ENCODE results near the gene FAM170B. TPM values are rescaled to one million over a fixed set of nuclear protein-coding genes. Genes with fewer than 3 reads are reported as not detected.

FAM170B gene
- total and polyA plus RNA-seq, 2 experiments from 2014 or later, result not detected

DNA sequence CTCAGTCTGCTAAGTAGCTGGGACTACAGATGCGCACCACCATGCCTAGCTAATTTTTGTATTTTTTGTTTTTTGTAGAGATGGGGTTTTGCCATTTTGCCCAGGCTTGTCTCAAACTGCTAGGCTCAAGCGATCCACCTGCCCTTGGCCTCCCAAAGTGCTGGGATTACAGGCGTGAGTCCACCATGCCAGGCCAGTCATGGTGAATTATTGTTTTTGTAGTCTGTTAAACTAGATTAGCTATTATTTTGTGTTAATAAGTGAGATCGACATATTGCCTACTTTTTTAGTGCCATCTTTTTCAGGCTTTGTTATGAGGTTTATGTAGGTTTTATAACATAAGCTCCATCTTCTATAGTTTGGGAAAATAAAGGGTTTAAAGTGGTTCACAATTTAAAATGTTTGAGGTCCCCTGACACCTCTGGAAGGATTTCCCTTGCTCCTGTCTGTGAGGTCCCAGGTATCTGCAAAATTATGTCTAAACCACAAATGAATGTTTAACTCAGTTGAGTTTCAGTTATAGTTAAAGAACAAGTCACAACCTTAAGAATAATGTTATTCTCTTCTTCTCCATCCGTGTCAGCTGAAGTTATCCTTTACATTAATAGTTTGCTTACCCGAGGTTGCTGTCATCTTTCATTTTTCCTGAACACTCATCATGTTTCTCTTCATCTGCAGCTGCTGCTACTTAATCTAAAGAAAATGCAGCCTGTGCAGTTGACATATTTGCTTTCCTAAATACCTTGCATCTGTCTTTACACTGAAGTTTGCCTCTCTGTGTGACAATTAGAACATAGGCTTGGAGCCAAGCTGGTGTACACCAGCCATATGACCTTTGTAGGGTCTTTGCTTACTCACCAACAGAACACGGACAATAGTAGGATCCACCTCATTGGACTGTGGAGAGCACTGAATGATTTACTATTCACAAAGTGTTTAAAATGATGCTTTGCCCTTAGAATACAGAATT, 9.6 kb downstream of the FAM170B start:
- Mint-ChIP-seq H3K36me3 (ENCODE audit: low read depth) (no peaks in the 10 kb centered on the region), H3K27me3 (ENCODE audit: insufficient read depth, low read depth, poor library complexity) (no peaks in the 10 kb centered on the region), H3K27ac (no peak overlapping the region), H3K9me3 (peaks cover 3% of the 10 kb centered on the region; the same call in 1 of the 3 replicates), H3K4me1 (peaks cover 2% of the 10 kb centered on the region; the same call in 1 of the 3 replicates), H3K4me3 (no peak overlapping the region)
- Histone ChIP-seq H3F3A (replicated peaks; ENCODE audit: low read depth) (no peaks in the 10 kb centered on the region), H3K27me3 (ENCODE audit: insufficient read depth) (no peaks in the 10 kb centered on the region), H3K4me2 (no peak overlapping the region), H3K36me3 (ENCODE audit: insufficient read depth) (no peaks in the 10 kb centered on the region), H3K27ac (ENCODE audit: low read depth) (no peak overlapping the region), H4K20me1 (replicated peaks; ENCODE audit: insufficient read depth) (no peaks in the 10 kb centered on the region), H3K4me1 (ENCODE audit: insufficient read depth) (no peaks in the 10 kb centered on the region), H2AFZ (no peak overlapping the region), H3K4me3 (no peak overlapping the region), H3K79me2 (replicated peaks; ENCODE audit: insufficient read depth) (no peaks in the 10 kb centered on the region), H3K9me2 (ENCODE audit: insufficient read depth) (peaks cover 14% of the 10 kb centered on the region)
- no peak for DNase-seq (ENCODE audit: low spot score)
- TF ChIP-seq JUNB (IDR thresholded peaks at IDR 0.05; ENCODE audit: unreplicated experiment) (no peak), CREB1 (CRISPR knock-in tag; IDR thresholded peaks at IDR 0.05; ENCODE audit: low read depth) (no peak), EZH2 (IDR thresholded peaks at IDR 0.05; ENCODE audit: low read depth, unreplicated experiment) (no peak), STAT1 (IDR thresholded peaks at IDR 0.05; ENCODE audit: unreplicated experiment) (no peak), ZNF114 (CRISPR knock-in tag; IDR thresholded peaks at IDR 0.05) (no peak), NANOG (IDR thresholded peaks at IDR 0.05; ENCODE audit: borderline replicate concordance) (no peak), EZH2phosphoT487 (IDR thresholded peaks at IDR 0.05; ENCODE audit: unreplicated experiment) (no peak), ZNF331 (CRISPR knock-in tag; IDR thresholded peaks at IDR 0.05; ENCODE audit: low read depth) (no peak), POLR2AphosphoS5 (IDR thresholded peaks at IDR 0.05; ENCODE audit: low read depth) (no peak)
- TF ChIP-seq, protein P1, sequence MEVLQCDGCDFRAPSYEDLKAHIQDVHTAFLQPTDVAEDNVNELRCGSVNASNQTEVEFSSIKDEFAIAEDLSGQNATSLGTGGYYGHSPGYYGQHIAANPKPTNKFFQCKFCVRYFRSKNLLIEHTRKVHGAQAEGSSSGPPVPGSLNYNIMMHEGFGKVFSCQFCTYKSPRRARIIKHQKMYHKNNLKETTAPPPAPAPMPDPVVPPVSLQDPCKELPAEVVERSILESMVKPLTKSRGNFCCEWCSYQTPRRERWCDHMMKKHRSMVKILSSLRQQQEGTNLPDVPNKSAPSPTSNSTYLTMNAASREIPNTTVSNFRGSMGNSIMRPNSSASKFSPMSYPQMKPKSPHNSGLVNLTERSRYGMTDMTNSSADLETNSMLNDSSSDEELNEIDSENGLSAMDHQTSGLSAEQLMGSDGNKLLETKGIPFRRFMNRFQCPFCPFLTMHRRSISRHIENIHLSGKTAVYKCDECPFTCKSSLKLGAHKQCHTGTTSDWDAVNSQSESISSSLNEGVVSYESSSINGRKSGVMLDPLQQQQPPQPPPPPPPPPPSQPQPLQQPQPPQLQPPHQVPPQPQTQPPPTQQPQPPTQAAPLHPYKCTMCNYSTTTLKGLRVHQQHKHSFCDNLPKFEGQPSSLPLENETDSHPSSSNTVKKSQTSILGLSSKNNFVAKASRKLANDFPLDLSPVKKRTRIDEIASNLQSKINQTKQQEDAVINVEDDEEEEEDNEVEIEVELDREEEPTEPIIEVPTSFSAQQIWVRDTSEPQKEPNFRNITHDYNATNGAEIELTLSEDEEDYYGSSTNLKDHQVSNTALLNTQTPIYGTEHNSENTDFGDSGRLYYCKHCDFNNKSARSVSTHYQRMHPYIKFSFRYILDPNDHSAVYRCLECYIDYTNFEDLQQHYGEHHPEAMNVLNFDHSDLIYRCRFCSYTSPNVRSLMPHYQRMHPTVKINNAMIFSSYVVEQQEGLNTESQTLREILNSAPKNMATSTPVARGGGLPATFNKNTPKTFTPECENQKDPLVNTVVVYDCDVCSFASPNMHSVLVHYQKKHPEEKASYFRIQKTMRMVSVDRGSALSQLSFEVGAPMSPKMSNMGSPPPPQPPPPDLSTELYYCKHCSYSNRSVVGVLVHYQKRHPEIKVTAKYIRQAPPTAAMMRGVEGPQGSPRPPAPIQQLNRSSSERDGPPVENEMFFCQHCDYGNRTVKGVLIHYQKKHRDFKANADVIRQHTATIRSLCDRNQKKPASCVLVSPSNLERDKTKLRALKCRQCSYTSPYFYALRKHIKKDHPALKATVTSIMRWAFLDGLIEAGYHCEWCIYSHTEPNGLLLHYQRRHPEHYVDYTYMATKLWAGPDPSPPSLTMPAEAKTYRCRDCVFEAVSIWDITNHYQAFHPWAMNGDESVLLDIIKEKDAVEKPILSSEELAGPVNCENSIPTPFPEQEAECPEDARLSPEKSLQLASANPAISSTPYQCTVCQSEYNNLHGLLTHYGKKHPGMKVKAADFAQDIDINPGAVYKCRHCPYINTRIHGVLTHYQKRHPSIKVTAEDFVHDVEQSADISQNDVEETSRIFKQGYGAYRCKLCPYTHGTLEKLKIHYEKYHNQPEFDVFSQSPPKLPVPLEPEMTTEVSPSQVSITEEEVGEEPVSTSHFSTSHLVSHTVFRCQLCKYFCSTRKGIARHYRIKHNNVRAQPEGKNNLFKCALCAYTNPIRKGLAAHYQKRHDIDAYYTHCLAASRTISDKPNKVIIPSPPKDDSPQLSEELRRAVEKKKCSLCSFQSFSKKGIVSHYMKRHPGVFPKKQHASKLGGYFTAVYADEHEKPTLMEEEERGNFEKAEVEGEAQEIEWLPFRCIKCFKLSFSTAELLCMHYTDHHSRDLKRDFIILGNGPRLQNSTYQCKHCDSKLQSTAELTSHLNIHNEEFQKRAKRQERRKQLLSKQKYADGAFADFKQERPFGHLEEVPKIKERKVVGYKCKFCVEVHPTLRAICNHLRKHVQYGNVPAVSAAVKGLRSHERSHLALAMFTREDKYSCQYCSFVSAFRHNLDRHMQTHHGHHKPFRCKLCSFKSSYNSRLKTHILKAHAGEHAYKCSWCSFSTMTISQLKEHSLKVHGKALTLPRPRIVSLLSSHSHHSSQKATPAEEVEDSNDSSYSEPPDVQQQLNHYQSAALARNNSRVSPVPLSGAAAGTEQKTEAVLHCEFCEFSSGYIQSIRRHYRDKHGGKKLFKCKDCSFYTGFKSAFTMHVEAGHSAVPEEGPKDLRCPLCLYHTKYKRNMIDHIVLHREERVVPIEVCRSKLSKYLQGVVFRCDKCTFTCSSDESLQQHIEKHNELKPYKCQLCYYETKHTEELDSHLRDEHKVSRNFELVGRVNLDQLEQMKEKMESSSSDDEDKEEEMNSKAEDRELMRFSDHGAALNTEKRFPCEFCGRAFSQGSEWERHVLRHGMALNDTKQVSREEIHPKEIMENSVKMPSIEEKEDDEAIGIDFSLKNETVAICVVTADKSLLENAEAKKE (CRISPR knock-in tag; IDR thresholded peaks at IDR 0.05), result no peak
- TF ChIP-seq, protein P2, sequence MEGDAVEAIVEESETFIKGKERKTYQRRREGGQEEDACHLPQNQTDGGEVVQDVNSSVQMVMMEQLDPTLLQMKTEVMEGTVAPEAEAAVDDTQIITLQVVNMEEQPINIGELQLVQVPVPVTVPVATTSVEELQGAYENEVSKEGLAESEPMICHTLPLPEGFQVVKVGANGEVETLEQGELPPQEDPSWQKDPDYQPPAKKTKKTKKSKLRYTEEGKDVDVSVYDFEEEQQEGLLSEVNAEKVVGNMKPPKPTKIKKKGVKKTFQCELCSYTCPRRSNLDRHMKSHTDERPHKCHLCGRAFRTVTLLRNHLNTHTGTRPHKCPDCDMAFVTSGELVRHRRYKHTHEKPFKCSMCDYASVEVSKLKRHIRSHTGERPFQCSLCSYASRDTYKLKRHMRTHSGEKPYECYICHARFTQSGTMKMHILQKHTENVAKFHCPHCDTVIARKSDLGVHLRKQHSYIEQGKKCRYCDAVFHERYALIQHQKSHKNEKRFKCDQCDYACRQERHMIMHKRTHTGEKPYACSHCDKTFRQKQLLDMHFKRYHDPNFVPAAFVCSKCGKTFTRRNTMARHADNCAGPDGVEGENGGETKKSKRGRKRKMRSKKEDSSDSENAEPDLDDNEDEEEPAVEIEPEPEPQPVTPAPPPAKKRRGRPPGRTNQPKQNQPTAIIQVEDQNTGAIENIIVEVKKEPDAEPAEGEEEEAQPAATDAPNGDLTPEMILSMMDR (conservative IDR thresholded peaks at IDR 0.05; ENCODE audit: low read depth in 2 of 2), result no peak
- TF ChIP-seq, protein P3, sequence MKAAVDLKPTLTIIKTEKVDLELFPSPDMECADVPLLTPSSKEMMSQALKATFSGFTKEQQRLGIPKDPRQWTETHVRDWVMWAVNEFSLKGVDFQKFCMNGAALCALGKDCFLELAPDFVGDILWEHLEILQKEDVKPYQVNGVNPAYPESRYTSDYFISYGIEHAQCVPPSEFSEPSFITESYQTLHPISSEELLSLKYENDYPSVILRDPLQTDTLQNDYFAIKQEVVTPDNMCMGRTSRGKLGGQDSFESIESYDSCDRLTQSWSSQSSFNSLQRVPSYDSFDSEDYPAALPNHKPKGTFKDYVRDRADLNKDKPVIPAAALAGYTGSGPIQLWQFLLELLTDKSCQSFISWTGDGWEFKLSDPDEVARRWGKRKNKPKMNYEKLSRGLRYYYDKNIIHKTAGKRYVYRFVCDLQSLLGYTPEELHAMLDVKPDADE (IDR thresholded peaks at IDR 0.05), result no peak
- no peak for ATAC-seq
